A549 (cell line): ENCODE measurements around the gene HDC.

Experiments used
- CEBPB ChIP-seq, 2 experiments: fragments of >200 bp in 1 of 2; sonication (Bioruptor Twin) in 1 of 2; formaldehyde crosslinking in 1 of 2; IDR thresholded peaks; 2 replicates each; pipeline ENCODE4 v1.6.1; 2012 to 2016
- CHD2 ChIP-seq: fragments of 150-350 bp; IDR thresholded peaks from 2 replicates; pipeline ENCODE4 v1.6.1; 2014; ENCODE audit warnings: low read length; ENCODE audit not compliant: partially characterized antibody
- EHMT2 ChIP-seq: fragments of 200-600 bp; sonication (generic); IDR thresholded peaks from 2 replicates; pipeline ENCODE4 v1.6.1; 2016; ENCODE audit warnings: antibody characterized with exemption, low read depth, mild to moderate bottlenecking, moderate library complexity
- EP300 ChIP-seq, 2 experiments: fragments of >200 bp; sonication (Bioruptor Twin); formaldehyde crosslinking; IDR thresholded peaks; 2 replicates in 1 of 2; 3 replicates in 1 of 2; pipeline ENCODE4 v1.6.1; 2016 to 2017
- ESRRA ChIP-seq: fragments of 150-350 bp; IDR thresholded peaks from 2 replicates; pipeline ENCODE4 v1.6.1; 2014; ENCODE audit warnings: mild to moderate bottlenecking, low read length, borderline replicate concordance
- HOXA7 ChIP-seq: fragments of 250-450 bp; sonication (Bioruptor Pico); IDR thresholded peaks from 2 replicates; pipeline ENCODE4 v1.5.0; 2020; ENCODE audit warnings: mild to moderate bottlenecking, moderate library complexity
- POLR2A ChIP-seq: IDR thresholded peaks from 2 replicates; pipeline ENCODE4 v1.6.1; 2012; ENCODE audit warnings: mild to moderate bottlenecking, low read length
- RCOR1 ChIP-seq: fragments of 150-350 bp; IDR thresholded peaks from 2 replicates; pipeline ENCODE4 v1.6.1; 2014; ENCODE audit warnings: antibody characterized with exemption, low read length, low read depth
- RFX5 ChIP-seq: fragments of 450-650 bp; IDR thresholded peaks from 2 replicates; pipeline ENCODE4 v1.7.1; 2014; ENCODE audit warnings: antibody characterized with exemption, mild to moderate bottlenecking, moderate library complexity
- ZFP36 ChIP-seq: fragments of 450-650 bp; IDR thresholded peaks from 2 replicates; pipeline ENCODE4 v1.6.1; 2014; ENCODE audit warnings: borderline replicate concordance; ENCODE audit not compliant: partially characterized antibody
- TF ChIP-seq, protein P1 (sequence below): fragments of >200 bp; sonication (Bioruptor Twin); formaldehyde crosslinking; IDR thresholded peaks from 3 replicates; pipeline ENCODE4 v1.5.1; 2016
- TF ChIP-seq, protein P2 (sequence below): fragments of 150-350 bp; IDR thresholded peaks from 2 replicates; pipeline ENCODE4 v1.6.1; 2014; ENCODE audit warnings: low read depth, mild to moderate bottlenecking, low read length

DNA sequence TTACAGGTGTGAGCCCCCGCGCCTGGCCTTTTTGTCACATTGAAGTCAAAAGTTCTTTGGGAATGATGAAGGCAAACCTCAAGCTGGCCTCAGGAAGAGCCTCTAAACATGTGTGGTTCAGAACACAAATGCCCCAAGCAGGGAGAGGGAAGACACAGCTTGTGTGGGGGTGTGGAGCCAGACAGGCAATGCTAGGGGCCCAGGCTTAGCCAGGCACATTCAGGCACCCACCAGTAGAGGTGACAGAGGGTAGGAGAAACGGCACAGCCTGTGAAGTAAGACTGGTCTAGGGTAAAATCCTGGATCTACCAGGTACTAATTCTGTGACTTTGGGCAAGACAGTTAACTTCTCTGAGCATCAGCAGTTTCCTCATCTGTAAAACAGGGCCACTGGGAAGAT, 3.5 kb downstream of the HDC start:
- no peak for TF ChIP-seq RCOR1
- TF ChIP-seq, protein P1, sequence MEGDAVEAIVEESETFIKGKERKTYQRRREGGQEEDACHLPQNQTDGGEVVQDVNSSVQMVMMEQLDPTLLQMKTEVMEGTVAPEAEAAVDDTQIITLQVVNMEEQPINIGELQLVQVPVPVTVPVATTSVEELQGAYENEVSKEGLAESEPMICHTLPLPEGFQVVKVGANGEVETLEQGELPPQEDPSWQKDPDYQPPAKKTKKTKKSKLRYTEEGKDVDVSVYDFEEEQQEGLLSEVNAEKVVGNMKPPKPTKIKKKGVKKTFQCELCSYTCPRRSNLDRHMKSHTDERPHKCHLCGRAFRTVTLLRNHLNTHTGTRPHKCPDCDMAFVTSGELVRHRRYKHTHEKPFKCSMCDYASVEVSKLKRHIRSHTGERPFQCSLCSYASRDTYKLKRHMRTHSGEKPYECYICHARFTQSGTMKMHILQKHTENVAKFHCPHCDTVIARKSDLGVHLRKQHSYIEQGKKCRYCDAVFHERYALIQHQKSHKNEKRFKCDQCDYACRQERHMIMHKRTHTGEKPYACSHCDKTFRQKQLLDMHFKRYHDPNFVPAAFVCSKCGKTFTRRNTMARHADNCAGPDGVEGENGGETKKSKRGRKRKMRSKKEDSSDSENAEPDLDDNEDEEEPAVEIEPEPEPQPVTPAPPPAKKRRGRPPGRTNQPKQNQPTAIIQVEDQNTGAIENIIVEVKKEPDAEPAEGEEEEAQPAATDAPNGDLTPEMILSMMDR, result no peak
- no peak for TF ChIP-seq ESRRA
- no peak for TF ChIP-seq RFX5
- TF ChIP-seq HOXA7 (CRISPR knock-in tag), result no peak
- TF ChIP-seq CEBPB (IDR thresholded peaks at IDR 0.05), result no peak
- TF ChIP-seq, protein P2, sequence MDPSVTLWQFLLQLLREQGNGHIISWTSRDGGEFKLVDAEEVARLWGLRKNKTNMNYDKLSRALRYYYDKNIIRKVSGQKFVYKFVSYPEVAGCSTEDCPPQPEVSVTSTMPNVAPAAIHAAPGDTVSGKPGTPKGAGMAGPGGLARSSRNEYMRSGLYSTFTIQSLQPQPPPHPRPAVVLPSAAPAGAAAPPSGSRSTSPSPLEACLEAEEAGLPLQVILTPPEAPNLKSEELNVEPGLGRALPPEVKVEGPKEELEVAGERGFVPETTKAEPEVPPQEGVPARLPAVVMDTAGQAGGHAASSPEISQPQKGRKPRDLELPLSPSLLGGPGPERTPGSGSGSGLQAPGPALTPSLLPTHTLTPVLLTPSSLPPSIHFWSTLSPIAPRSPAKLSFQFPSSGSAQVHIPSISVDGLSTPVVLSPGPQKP, result no peak
- no peak for TF ChIP-seq CHD2
- TF ChIP-seq ZFP36, result no peak
- TF ChIP-seq POLR2A, result no peak
- no peak for TF ChIP-seq EP300 (IDR thresholded peaks at IDR 0.05)
- no peak for TF ChIP-seq EHMT2
